K562 (cell line): ENCODE results near the gene EBI3. TPM values are rescaled to one million over a fixed set of nuclear protein-coding genes. Genes with fewer than 3 reads are reported as not detected.

Source experiments
- ASH1L ChIP-seq: fragments of 450-650 bp; IDR thresholded peaks from 2 replicates; pipeline ENCODE4 v1.6.1; 2018; ENCODE audit warnings: borderline replicate concordance, mild to moderate bottlenecking, low read depth; ENCODE audit not compliant: partially characterized antibody
- FOXA3 ChIP-seq, 2 experiments: fragments of 450-650 bp in 1 of 2; sonication (generic) in 1 of 2; formaldehyde crosslinking; IDR thresholded peaks in 1 of 2; conservative IDR thresholded peaks in 1 of 2; 2 replicates each; pipeline versions ENCODE4 v1.4.0 to v1.8.0; 2020 to 2022; ENCODE audit warnings: mild to moderate bottlenecking in 2 of 2, missing genetic modification reagents in 1 of 2
- HMGN3 ChIP-seq: IDR thresholded peaks from 2 replicates; pipeline ENCODE4 v1.6.1; 2011; ENCODE audit warnings: borderline replicate concordance, low read depth, mild to moderate bottlenecking, mixed read lengths, low read length; ENCODE audit not compliant: insufficient read length; ENCODE audit errors: extremely low read depth
- JUN ChIP-seq, 2 experiments: sonication (generic) in 1 of 2; formaldehyde crosslinking in 1 of 2; IDR thresholded peaks; 2 replicates each; pipeline versions ENCODE4 v1.6.1 to v1.8.0; 2012 to 2022; ENCODE audit warnings: borderline replicate concordance in 2 of 2, mild to moderate bottlenecking in 2 of 2, improper control_type of control experiment in 1 of 2, low read depth in 1 of 2, low read length in 1 of 2, missing genetic modification reagents in 1 of 2
- PML ChIP-seq: IDR thresholded peaks from 2 replicates; pipeline ENCODE4 v1.6.1; 2012; ENCODE audit warnings: low read length, inconsistent platforms
- SPI1 ChIP-seq: IDR thresholded peaks from 2 replicates; pipeline ENCODE4 v1.6.1; 2011; ENCODE audit warnings: low read depth, low read length, control low read depth, borderline replicate concordance
- TAF1 ChIP-seq: IDR thresholded peaks from 2 replicates; pipeline ENCODE4 v1.6.1; 2011; ENCODE audit warnings: mild to moderate bottlenecking, low read length, moderate library complexity; ENCODE audit not compliant: insufficient read depth, control insufficient read depth, severe bottlenecking; ENCODE audit errors: extremely low read depth
- TCF7 ChIP-seq: sonication (generic); IDR thresholded peaks from 2 replicates; pipeline ENCODE4 v1.6.1; 2016; ENCODE audit warnings: antibody characterized with exemption, borderline replicate concordance
- ZBTB7A ChIP-seq: IDR thresholded peaks from 2 replicates; pipeline ENCODE4 v1.6.1; 2011; ENCODE audit warnings: low read depth, mild to moderate bottlenecking, low read length, moderate library complexity, borderline replicate concordance; ENCODE audit not compliant: control insufficient read depth
- ZBTB9 ChIP-seq: fragments of 450-650 bp; formaldehyde crosslinking; IDR thresholded peaks from 2 replicates; pipeline ENCODE4 v1.4.0; 2020; ENCODE audit warnings: mild to moderate bottlenecking, moderate library complexity
- ZNF318 ChIP-seq, 2 experiments: fragments of 450-650 bp; IDR thresholded peaks; 2 replicates each; pipeline ENCODE4 v1.6.1; 2016; ENCODE audit warnings: mild to moderate bottlenecking in 2 of 2, borderline replicate concordance in 1 of 2, low read depth in 1 of 2, moderate library complexity in 1 of 2
- ZNF395 ChIP-seq: fragments of 200-800 bp; sonication (Bioruptor generic); IDR thresholded peaks from 2 replicates; pipeline ENCODE4 v1.6.1; 2017; ENCODE audit warnings: missing genetic modification characterization, missing compliant biosample characterization
- ZNF583 ChIP-seq: fragments of 250-450 bp; sonication (Bioruptor Pico); IDR thresholded peaks from 2 replicates; pipeline ENCODE4 v1.4.0; 2020
- polyA plus RNA-seq, 8 experiments: library from polyadenylated mRNA; depleted of rRNA in 4 of 8; stranded (reverse) in 5 of 8; unstranded in 3 of 8; fragments of >200 nt; fragmentation: Nextera tagmentation in 2 of 8; fragmentation: Illumina TruSeq in 1 of 8; extraction: Ambion mirVana in 2 of 8; extraction: Trizol in 1 of 8; gene quantifications; 2 replicates each; pipeline versions ENCODE4 v1.2.1 to v1.2.3, GENCODE V29; 2011 to 2014; ENCODE audit warnings: inconsistent platforms in 1 of 8, missing spikeins in 1 of 8
- total RNA-seq, 7 experiments: library from RNA; depleted of rRNA in 6 of 7; stranded (reverse); fragments of >200 nt in 6 of 7; fragmentation: Illumina TruSeq in 2 of 7; extraction: Trizol in 2 of 7; gene quantifications; 2 replicates each; pipeline versions ENCODE4 v1.2.1 to v1.2.3, GENCODE V29; 2011 to 2021; ENCODE audit warnings: low replicate concordance in 1 of 7

Gene EBI3
- total and polyA plus RNA-seq, 9 of the 15 experiments (the other 6 are each of a cell fraction or from before 2014, with no cell fraction given) = 0.08 to 0.35 (median 0.22) TPM; not detected in 6

- TF ChIP-seq ASH1L (no peak), ZNF395 (CRISPR knock-in tag) (no peak), JUN (IDR thresholded peaks at IDR 0.05; ENCODE audit: borderline replicate concordance, low read depth, low read length) (peak; percentile 33; the same call in 1 of the 2 replicates), JUN (CRISPR knock-in tag; IDR thresholded peaks at IDR 0.05; ENCODE audit: borderline replicate concordance) (no peak), SPI1 (peak; percentile 71; the same call in 1 of the 2 replicates), ZBTB9 (CRISPR knock-in tag) (no peak), FOXA3 (CRISPR knock-in tag; conservative IDR thresholded peaks at IDR 0.05 in 1 of 2, IDR thresholded peaks at IDR 0.05 in 1 of 2) (0 out of 4 replicates have a peak, but pooled peaks of 1 of the 2 experiments have one; percentile 55), HMGN3 (no peak), ZBTB7A (peak; percentile 64; the same call in 1 of the 2 replicates), ZNF583 (CRISPR knock-in tag) (no peak), ZNF318 (IDR thresholded peaks at IDR 0.05; ENCODE audit: borderline replicate concordance in 1 of 2, low read depth in 1 of 2) (no peak), TAF1 (peak; percentile 61), TCF7 (0 out of 2 replicates have a peak, but pooled peaks have one; percentile 2), PML (peak; percentile 45; the same call in 1 of the 2 replicates)
These were observed 47.1 kb upstream of the EBI3 start, which contains the start of the genes ANKRD24 and SIRT6 (continued) for GRCh38 chr19:4182084-4182810.
